ENCODE results near the gene NELL2.

The NELL2 gene

GRCh38 chr12:44546060-44546459, 330.1 kb downstream of the NELL2 start:
- no peak for DNase-seq

GRCh38 chr12:44544018-44544417, 332.1 kb downstream of the NELL2 start:
- DNase-seq: no peak

GRCh38 chr12:44542716-44543115, 333.4 kb downstream of the NELL2 start:
- DNase-seq: no peak

- DNase-seq: no peak
Measured at GRCh38 chr12:44537354-44537753, 338.8 kb downstream of the NELL2 start.

GRCh38 chr12:44532940-44533339, 343.2 kb downstream of the NELL2 start:
- DNase-seq: no peak

GRCh38 chr12:44531320-44531971, 344.7 kb downstream of the NELL2 start:
- DNase-seq: no peak

GRCh38 chr12:44526655-44527182, 349.4 kb downstream of the NELL2 start:
- DNase-seq: no peak

- DNase-seq: peak in 1 of 56 donors; percentile 11
Measured at GRCh38 chr12:44525806-44526654, 350.1 kb downstream of the NELL2 start.

GRCh38 chr12:44523828-44524227, 352.3 kb downstream of the NELL2 start:
- no peak for DNase-seq

GRCh38 chr12:44521702-44522101, 354.4 kb downstream of the NELL2 start:
- no peak for DNase-seq

GRCh38 chr12:44519931-44520330, 356.2 kb downstream of the NELL2 start:
- peak in 1 of 56 donors; percentile 2 for DNase-seq

GRCh38 chr12:44511289-44511688, 364.8 kb downstream of the NELL2 start:
- DNase-seq: no peak

- no peak for DNase-seq
Measured at GRCh38 chr12:44510510-44510909, 365.6 kb downstream of the NELL2 start.

- DNase-seq: no peak
Measured at GRCh38 chr12:44510076-44510475, 366.0 kb downstream of the NELL2 start.

GRCh38 chr12:44509471-44509870, 366.6 kb downstream of the NELL2 start:
- DNase-seq: no peak

- DNase-seq: no peak
Measured at GRCh38 chr12:44507461-44507860, 368.7 kb downstream of the NELL2 start.

GRCh38 chr12:44504799-44505198, 371.3 kb downstream of the NELL2 start:
- DNase-seq: no peak

- DNase-seq: no peak
Measured at GRCh38 chr12:44503329-44503728, 372.8 kb downstream of the NELL2 start.

- no peak for DNase-seq
Measured at GRCh38 chr12:44502681-44503080, 373.4 kb downstream of the NELL2 start.

GRCh38 chr12:44500423-44500822, 375.7 kb downstream of the NELL2 start:
- DNase-seq: no peak

GRCh38 chr12:44497044-44497443, 379.1 kb downstream of the NELL2 start:
- DNase-seq: no peak

GRCh38 chr12:44490181-44490580, 385.9 kb downstream of the NELL2 start:
- no peak for DNase-seq

- no peak for DNase-seq
Measured at GRCh38 chr12:44488180-44488579, 387.9 kb downstream of the NELL2 start.

Measured in amygdala (tissue), 56 donors.